GM19193 (cell line): ENCODE data around the gene SMURF1.

Experiments used
- POLR2A ChIP-seq: IDR thresholded peaks from 4 replicates; pipeline ENCODE4 v1.6.1; 2011; ENCODE audit not compliant: insufficient read depth, insufficient read length; ENCODE audit errors: extremely low read depth

Gene SMURF1

DNA sequence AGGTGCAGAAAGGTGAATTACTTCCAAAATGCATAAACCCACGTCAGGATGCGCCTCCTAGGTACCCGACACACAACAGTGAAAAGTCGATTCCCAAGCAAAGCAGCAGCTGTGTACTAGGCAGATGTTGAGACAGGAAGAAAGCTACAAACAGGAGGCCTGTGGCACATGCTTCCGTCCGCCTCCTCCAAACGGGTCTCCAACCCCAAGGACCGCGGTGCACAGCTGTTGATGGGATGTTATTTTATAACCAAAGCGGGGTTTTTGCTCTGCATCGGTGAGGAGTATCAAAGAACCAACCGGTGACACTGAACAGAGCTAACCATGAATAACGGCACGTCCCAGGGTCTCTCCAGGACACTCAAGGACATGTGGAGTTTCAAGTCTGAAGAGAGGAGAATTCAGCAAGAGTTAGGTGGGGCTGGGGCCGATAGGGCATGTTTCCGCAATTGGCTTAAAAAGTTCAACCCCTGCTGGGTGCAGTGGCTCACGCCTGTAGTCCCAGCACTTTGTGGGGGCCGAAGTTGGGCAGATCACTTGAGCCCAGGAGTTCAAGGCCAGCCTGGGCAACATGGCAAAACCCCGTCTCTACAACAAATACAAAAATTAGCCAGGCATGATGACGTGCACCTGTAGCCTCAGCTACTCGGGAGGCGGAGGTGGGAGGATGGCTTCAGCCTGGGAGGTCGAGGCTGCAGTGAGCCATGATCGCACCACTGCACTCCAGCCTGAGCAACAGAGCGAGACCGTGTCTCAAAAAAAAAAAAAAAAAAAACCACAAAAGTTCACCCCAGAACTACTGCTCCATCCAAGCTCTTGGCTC, 108.0 kb downstream of the SMURF1 start:
- no peak for TF ChIP-seq POLR2A

GRCh38 chr7:99034932-99035722, 108.8 kb downstream of the SMURF1 start:
- no peak for TF ChIP-seq POLR2A

DNA sequence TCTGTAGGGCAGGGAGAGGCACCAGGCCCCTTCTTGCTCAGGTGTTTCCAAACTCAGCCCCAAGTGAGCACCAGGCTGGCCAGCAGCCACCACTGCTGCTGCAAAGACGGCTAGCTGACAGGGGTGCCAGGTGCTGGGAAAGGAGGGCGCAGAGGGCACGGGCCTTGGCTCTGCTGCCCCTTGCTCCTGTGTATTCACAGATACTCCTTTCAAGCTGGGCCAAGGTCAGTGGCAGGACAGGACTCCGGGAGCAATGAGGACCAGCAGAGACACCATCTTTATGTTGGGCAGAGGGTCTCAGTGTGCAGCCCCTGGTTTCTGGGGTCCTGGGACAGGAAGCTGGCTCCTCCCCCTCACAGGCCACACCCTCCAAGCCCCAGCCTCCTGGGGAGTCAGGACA, 110.1 kb downstream of the SMURF1 start:
- no peak for TF ChIP-seq POLR2A

- TF ChIP-seq POLR2A, result no peak
Observed at GRCh38 chr7:99032928-99033327, 111.0 kb downstream of the SMURF1 start.

GRCh38 chr7:99031496-99031895, 112.4 kb downstream of the SMURF1 start:
- TF ChIP-seq POLR2A, result no peak

DNA sequence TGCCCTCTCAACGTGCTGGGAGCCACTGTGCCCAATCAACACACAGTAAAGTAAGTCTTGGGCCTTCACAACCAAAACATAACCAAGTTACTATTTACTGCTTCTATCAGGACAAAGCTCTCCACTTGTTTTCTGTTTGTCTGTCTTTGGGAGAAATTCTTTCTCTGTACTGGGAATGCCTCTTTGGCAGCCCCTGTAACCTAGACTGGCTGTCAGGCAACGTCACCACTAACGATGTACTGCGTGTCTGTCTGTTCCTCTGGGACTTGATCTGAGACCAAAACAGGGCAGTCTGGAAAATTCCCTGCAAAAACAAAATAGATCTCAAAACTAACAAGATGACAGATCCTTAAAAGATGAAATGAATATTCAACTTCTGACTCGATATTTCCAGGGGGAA, 113.0 kb downstream of the SMURF1 start:
- TF ChIP-seq POLR2A, result no peak

- TF ChIP-seq POLR2A, result no peak
Observed at GRCh38 chr7:99030457-99030856, 113.5 kb downstream of the SMURF1 start.

- no peak for TF ChIP-seq POLR2A
Observed at GRCh38 chr7:99029466-99030435, 114.2 kb downstream of the SMURF1 start.

- TF ChIP-seq POLR2A, result no peak
Observed at GRCh38 chr7:99028261-99028973, 115.5 kb downstream of the SMURF1 start.

- TF ChIP-seq POLR2A, result no peak
Observed at GRCh38 chr7:99027841-99028240, 116.1 kb downstream of the SMURF1 start.

DNA sequence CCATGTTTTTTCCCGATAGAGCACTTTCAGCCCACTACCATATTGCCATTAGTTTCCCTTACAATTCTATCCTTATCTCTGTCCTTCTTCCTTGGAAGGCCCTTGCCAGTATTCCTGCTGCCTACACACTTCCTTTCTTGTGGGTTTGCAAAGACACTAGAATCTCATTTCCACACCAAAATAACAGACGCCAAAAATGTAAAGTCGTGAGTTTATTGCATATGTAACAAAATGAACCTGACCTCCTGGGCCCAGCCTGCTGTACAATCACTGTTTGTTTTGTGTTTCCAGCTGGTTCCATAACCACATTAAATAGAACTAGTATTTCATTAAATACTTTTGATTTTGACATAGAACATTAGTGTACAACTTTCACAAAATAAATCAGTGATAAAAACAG, 116.7 kb downstream of the SMURF1 start:
- no peak for TF ChIP-seq POLR2A

GRCh38 chr7:99024066-99024465, 119.8 kb downstream of the SMURF1 start:
- no peak for TF ChIP-seq POLR2A

- TF ChIP-seq POLR2A, result no peak
Observed at GRCh38 chr7:99021941-99022560, 121.9 kb downstream of the SMURF1 start.

- TF ChIP-seq POLR2A, result no peak
Observed at GRCh38 chr7:99020413-99020715, 123.5 kb downstream of the SMURF1 start.
